DMS53 treated with DMSO at 0.1 percent for 48 hours (cell line): ENCODE measurements around the gene BMP7.

Experiments
- DNase-seq: peaks from one replicate; lab custom pipeline; 2025; ENCODE audit not compliant: unreplicated experiment; lab: John Stamatoyannopoulos, UW

BMP7 gene

DNA sequence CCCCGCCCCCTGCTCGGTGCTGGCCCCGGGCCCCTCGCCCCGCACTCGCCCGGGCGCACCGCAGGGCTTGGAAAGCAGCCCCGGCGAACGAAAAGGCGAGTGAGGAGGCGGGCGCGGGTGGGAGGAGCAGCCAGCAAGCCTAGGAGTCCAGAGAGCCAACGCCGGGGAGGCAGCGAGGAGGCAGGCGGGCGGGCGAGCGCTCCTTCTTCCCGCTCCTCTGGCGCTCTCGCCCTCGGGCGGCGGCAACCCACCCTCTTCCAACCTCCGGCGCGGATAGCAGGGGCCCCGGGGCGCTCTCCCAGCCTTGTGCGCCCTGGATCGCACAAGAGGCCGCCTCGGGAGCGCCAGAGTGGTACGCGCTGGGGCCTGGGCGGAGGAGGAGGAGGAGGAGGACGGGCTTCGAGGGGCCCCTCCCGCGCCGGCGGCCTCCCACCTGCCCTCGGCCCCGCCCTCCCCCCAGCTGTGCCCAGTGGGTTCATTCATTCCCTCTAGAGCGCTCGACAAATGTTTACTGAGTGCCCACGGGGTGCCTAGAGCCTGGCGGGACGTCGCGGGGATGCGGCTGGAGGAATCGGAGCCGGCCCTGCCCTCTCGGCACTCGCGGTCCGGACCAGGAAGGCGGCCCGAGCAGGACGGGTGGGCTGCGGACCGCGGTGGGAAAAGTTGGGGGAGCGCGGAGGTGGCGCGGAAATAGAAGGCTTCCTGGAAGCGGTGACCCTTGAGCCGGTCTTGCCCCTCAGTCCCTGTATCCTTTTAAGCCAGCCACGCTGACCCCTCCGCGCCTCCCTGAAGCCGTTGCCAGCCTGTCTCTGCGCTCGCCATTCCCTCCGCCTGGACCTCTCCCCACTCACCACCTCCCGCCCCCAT is at the start of gene BMP7:
TSS of gene BMP7 (minus strand) at position 351 of the 867 bp plus-strand sequence. CDS start 519 bp downstream, outside the sequence.
- DNase-seq: no peak

DNA sequence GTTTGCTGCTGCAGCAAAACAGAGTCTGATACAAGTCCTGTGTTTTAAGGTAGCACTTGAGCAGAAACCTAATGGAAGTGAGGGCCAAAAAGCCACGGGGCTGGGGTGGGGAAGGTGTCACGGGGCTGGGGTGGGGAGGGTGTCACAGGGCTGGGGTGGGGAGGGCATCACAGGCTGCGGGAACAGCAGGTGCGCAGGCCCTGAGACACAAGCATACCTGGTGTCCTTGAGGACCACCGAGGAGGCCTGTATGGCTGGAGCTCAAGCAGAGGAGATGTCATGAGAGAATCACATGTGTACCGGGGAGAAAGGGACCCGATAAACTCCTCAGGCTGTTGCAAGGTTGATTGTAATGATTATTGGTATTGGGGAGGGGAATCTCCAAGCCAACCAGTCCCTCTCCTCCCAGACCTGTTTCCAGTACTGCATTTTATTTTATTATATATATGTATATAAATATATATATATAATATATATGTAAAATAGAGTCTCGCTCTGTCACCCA is 49.6 kb upstream of the BMP7 start:
- no peak for DNase-seq

DNA sequence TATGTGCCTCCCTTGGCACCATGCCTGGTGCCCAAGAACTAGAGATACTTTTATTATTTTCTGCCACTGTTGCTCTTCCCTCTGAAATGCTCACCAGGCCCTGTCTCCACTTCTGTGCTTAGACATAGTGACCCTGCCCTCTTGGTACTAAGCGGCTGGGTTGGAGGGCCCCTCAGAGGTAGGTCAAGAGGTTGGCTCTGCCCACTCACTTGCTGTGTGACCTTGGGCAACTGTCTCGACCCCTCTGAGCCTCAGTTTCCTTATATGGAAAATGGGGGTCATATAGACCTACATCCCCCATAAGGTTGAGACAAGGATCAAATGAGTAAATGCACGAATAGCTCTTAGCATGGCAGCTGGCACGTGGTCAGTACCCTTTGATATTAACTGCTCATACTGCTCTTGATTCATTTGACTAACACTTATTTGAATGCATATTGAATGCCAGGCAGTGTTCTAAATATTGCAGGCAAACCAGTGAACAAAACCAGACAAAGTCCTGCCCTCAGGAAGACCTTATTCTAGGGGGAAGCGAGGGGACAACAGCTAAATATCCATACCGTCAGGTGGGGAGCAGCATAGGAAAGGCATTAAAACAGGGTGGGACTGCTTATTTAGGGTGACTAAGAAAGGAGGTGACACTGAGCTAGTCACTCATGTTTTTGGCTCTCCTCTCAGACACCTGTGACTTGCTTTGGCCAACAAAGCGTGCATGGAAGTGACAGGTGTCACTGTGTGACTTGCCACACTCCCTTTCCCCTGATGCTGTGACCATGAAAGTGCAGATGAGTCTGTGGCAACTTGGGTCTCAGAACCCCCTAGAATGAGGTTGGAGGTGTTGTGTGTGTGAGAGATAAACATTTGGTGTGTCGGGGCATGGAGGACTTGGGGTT is 48.9 kb upstream of the BMP7 start:
- no peak for DNase-seq

DNA sequence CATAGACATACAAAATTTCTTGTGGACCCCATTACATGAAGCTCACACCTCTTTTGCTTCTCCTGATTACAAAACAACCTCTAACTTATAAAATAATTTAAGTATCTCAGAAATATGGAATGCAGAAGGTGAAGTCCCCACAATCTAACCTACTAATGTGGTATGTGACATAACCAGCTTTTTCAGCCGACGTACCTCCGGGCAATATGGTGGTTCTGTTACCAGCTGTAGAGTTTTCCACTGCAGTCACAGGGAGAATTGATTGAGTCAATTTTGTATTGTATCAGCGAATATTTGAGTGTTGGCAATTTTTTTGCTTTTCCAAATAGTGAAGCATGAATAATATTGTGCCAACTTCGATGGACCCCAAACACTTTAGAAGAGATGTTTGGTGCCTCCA is 47.5 kb upstream of the BMP7 start:
- no peak for DNase-seq

DNA sequence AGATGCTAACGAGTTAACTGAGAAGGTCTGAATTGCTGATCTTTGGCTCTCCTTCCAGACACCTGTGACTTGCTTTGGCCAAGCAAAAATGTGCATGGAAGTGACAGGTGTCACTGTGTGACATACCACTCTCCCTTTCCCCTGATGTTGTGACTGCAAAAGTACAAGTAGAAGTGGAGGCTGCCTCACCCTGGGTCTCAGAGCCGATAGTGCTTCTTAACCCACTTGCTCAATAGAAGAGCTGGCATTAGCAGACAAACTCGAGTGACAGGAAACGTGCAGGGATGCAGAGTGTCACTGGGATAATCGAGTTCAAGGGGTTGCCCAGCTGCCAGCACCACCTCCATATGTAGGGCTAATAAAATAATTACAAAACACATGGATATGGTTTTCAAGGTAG is 46.8 kb upstream of the BMP7 start:
- no peak for DNase-seq

DNA sequence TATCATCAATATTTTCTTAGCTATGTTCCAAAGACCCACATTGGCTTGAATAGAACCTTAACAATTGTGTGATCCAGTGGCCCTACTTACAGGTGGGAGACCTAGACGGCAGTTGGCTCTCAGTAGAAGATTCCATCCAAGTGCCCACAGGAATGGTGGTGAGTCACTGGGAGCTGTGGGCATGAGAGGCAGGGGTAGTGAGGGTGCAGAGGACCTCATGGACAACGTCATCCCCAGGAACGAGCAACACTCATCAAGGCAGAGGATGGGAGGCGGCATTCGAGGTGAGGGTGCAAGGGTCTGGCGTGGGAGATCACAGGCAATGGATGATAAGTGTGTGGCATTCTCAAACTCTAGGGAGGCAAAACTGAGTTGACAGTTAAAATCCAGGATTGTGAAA is 45.7 kb upstream of the BMP7 start:
- DNase-seq: no peak

DNA sequence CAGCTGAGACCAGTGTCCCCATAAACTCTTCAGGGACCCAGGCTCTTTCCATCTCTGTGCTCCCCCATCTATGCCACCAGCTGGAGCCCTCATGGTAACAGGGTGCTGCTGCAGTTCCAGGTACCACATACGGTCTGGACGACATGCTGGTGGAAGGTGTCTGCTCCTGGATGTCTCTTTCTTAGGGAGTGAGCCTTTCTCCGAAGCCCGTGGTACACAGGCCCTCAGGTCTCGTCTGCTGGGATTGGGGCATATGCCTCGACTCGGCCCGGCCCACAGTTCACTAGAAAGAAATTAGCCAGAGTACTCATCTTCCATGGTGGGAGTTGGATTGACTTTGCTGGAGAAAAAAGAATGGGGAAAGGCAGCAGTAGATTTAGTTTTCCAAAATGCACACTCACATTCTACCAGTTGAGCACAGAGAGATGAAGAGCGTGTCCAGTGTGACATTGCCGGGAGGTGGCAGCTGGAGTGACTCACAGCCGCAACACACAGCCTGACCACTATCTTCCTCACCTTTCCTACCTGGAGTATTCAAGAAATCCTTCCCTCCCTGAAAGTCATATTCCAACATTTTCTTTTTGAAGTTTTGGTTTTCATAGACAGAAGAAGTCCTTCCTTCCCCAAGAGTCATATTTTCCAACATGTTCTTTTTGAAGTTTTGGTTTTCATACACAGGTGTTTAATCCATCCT is 44.5 kb upstream of the BMP7 start:
- no peak for DNase-seq

DNA sequence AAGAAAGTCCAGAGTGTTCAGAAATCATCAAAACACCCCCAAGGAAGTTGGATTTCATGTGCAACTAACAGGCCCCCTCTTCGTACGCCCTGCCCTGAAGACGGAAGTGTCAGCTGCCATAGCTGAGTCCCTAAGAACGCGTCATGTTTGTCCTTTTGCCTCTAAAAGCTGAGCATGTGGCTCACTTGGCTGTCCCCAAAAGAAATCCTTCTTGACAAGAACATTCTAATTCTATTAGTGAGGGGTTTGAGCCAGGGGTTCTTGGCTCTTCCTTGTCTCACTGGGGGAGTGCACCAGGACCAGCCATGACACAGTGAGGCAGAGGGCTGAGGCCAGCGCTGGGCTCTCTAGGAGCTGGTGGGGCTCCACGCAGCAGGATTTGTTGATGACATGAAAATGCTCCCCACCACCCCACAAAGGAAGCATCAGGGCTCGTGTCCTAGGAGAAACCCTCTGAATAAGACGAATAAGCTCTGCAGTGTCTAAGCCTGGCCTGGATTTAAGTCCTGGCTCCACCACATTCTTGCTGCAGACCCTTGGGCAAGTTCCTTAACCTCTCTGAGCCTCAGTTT is 43.2 kb upstream of the BMP7 start:
- no peak for DNase-seq

DNA sequence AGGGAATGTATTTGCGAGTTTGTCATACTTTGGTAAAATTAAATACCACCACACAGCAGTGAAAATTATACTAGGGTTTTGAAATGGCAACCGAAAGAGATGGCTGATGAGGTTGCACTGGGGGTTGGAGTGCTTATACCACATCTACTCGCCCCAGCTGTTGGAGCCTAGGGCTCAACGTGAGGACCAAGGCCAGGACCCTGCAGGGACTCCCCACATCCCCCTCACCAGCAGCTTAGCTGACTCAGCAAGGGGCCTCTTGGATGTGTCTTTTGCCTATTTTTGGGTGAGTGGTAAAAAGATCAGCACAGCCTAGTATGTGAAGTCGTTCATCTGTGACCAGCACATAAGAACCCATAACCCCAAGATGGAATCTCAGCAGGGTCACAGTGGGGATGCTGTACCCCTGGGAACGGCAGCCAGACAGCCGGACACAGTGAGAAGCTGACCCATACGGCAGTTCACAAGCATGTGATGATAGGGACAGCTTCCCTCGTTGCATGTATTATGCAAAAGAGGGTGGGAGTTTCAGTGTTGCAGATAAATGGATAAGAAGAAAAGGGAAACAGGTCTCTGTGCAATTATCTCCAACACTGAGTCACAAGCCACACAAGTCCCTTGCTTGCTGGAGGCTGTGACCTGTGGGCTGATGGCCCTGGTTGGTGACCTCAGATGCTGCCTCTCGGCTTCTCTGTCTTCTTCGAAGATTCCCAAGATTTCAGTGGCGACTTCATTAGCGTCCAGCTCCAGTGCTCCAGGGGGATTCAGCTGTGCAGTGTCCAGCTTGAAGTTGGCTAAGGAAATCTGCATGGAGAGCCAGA is 42.2 kb upstream of the BMP7 start:
- no peak for DNase-seq

DNA sequence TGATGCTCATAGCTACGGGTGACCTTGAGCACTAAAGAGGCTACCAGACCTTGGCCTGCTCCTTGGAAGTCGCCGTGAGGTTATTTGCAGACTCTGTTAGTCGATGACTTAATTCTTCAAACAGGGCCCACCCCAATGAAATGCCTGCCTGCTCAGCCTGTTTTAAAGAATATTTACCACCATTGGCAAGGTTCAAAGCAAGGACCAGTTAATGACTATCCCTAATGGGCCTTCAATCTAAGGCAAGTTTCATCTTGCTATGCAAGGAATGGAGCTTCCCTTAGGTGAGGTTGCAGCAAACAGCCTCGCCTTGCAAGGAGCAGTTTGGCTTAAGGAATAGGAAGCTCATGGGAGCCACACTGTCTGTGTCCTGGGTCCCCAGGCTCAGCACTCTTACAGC is 40.3 kb upstream of the BMP7 start:
- no peak for DNase-seq

DNA sequence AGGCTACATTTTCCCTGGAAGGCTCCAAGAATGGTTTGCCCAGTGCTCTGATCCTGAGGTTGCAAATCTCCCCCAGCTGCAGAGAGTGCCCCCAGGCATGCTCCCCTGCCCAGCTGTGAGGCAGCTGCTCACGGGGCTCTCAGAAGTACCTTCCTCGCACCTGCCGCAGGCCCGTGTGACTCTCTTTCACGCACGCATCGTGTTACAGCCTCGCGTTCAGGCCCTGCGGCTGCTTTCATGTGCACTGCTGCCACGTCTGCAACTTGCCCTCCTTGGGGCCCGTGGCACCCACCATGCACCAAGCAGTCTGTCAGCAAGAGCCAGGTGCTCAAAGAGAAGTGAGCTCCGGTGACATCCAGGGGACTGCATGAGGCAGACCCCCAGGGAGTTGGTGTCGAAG is 34.6 kb upstream of the BMP7 start:
- no peak for DNase-seq

DNA sequence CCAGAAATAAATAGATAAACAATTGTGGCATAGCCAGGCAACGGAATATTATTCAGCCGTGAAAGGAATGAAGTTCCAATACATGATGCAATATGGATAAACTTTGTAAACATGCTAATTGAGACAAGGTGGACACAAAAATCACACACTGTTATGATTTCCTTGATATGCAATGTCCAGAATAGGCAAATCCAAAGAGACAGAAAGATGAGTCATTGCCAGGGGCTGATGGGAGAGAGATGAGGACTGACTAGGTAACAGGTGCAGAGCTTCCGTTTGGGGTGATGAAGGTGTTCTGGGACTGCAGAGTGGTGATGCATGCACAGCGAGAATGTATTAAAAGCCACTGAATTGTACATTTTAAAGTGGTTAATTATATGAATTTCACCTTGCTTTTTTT is 32.0 kb upstream of the BMP7 start:
- no peak for DNase-seq

DNA sequence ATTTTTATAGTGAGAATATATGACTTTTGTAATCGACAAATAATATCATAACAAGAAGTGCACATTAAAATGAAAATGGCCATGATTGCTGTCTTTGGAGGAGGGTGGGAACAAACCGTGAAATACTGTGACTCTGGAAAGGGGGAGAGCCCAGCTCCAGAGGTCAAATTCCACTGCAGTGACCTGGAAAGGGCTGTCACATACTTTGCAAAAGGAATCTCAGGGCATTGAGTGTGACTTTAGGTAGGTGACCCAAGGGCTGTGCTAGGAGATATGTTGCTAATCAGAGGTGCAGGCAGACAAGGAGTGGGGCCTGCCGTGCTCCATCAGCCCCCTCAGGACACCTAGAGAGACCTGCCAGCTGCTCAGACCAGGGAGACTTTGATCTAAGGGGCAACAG is 28.1 kb upstream of the BMP7 start:
- no peak for DNase-seq

DNA sequence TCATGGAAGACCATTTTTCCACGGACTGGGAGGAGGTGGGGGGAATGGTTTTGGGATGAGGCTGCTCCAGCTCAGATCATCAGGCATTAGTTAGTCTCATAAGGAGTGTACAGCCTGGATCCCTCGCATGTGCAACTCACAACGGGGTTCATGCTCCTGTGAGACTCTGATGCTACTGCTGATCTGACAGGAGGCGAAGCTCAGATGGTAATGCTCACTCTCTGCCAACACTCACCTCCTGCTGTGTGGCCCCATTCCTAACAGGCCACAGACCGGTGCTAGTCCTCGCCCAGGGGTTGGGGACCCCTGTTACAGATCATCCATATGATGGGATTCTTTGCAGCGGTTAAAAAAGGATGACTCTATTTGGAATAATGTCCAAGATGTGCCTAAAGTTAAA is 27.6 kb upstream of the BMP7 start:
- DNase-seq: no peak

DNA sequence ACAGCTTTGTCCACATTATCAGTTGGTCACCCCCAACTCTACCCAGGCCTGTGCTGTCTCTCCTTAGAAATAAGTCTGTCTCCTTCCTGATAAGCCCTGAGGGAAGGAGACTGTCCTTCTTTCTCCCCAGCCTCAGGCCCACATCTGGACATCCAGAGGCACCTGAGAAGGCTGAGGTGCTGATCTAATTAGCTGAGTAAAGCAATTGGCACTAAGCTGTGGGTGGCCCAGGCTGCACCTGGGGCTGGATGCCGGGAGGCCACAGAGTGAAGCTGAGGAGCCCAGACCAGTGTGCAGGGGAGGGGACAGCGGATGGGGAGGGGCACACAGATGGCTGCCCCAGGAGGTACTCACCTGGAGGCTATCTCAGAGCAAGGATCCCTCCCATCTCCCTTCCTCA is 26.2 kb upstream of the BMP7 start:
- DNase-seq: no peak

DNA sequence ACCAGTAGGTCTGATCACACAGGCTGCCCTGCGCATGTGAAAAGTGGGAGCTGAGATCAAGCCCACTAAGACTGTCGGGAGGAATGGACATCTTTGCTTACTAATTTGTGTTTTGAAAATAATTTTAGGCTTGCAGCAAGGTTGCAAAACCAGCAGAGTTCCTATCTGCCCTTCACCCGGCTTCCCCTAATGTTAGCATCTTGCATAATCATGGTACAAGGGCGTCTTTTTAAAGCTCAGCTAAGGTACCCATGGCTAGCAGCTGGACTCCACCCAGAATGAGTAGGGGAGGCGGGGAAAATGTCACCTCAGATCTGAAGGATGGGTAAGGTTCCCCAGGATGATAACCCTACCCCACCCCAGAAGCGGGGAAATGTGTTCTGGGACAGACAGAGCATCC is 25.3 kb upstream of the BMP7 start:
- no peak for DNase-seq

DNA sequence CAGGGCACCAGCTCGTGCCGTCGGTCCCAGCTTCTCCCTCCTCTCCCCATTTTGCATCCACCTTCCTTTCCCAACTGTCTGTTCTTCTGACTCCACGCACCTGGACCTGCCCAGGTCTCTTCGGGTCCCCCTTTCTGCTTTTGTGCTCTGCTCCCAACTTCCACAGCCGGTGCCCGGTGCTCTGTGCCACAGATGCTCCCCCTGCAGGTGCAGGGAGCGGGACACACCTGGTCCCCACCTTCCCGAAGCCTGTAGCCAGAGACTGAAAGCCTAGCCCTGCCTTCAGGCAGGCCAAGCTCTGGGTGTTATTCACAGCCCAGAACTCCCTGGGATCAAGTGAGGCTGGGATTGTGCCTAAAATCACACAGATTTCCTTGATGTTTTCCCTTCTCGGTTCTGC is 24.6 kb upstream of the BMP7 start:
- no peak for DNase-seq

DNA sequence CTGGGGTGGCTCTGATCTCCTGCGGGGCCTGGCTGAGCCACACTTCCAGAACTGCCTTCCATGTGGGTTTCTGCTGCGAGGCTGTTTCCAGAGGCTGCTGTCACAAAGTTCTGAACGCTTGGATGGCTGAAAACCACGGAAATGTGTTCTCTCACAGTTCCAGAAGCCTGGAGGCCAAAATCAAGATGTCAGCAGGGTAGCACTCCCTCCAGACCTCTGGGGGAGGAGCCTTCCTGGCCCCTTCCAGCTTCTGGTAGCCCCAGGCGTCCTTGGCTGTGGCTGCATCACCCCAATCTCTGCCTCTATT is 23.7 kb upstream of the BMP7 start:
- DNase-seq: no peak

DNA sequence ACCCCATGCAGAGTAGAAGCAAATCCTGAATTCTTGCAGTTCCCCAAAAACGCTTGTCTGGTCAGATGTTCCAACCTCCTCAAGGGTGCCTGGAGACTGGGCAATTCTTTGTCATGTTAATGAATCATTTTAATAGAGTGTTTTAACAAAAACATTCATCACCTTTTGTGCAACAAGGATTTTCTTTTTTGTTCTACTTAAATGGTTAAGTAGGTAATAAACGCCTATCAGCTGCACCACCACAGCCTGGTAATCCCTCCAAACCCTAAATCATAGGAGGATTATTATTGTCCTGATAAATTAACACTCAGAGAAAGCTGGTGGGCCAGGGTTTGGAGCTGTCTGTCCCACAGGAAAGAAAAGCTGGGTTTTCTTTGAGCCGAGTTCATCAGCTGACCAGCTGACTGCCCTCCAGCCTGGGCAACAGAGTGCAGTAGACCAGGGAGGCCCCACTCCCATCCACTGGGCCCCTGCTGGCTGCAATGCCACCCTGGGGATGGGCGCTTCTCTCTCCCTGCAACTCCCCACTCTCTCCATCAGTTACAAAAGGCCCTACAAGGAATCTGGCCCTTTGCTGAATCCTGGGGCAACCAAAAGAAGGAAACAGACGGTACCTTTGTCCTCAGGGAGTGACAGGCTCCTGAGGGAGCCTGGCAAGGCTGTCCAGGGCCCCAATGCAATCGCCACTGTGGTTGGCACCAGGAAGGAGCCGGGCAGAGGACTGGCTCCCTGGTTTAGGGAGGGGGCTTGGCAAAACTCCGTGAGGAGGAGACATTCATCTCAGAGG is 23.1 kb upstream of the BMP7 start:
- no peak for DNase-seq
